HepG2 (cell line): ENCODE measurements around the gene ANO2. TPM values are rescaled to one million over a fixed set of nuclear protein-coding genes. Genes with fewer than 3 reads are reported as not detected.

Source experiments
- ATAC-seq: fragments of 200-7000 bp; cut with Tn5 transposase; 3 replicates; pipeline ENCODE4 v1.9.1; 2020; ENCODE audit warnings: mild to moderate bottlenecking, moderate library complexity
- BruUV-seq: library from RNA; stranded (reverse); fragments of 400-500 nt; replicated peaks from 2 replicates; lab custom pipeline; 2021; lab: Mats Ljungman, UMichigan
- CTCF ChIA-PET: fragments of 300-600 bp; formaldehyde crosslinking; extraction: SDS; loops from one replicate; lab custom pipeline; 2021; ENCODE audit warnings: low total read pairs, inconsistent platforms, low intra/inter-chr PET ratio; lab: Yijun Ruan, JAX
- POLR2A ChIA-PET: fragments of 350-600 bp; sonication (Branson Sonifier 250); formaldehyde crosslinking; loops from one replicate; lab custom pipeline; 2020; ENCODE audit warnings: antibody characterized with exemption, inconsistent platforms; lab: Yijun Ruan, JAX
- DNase-seq: peaks from one replicate; pipeline ENCODE4 v3.0.0-alpha.2; 2015; ENCODE audit warnings: low spot score
- FAIRE-seq: peaks from 3 replicates; lab custom pipeline; 2011; peaks lifted over from hg19 to GRCh38; lab: Jason Lieb, UNC
- H2AFZ ChIP-seq: one replicate; pipeline ENCODE4 v1.6.1; 2011; ENCODE audit warnings: low read length, inconsistent platforms
- H3K27ac ChIP-seq: fragments of 300-600 bp; 3 replicates; pipeline ENCODE4 v1.8.0; 2011; ENCODE audit warnings: mixed run types, mild to moderate bottlenecking, mixed read lengths, low read length, inconsistent platforms; ENCODE audit not compliant: insufficient read depth; ENCODE audit errors: extremely low read length
- H3K27me3 ChIP-seq, 2 experiments: fragments of 200-600 bp in 1 of 2; 2 replicates in 1 of 2; 3 replicates in 1 of 2; pipeline versions ENCODE4 v1.6.0 to v1.8.0; 2011; ENCODE audit warnings: low read length in 2 of 2, mild to moderate bottlenecking in 2 of 2, moderate library complexity in 2 of 2, inconsistent platforms in 1 of 2; ENCODE audit not compliant: insufficient read depth in 2 of 2, control insufficient read depth in 1 of 2
- H3K36me3 ChIP-seq, 2 experiments: fragments of 200-600 bp in 1 of 2; replicated peaks in 1 of 2; 2 replicates in 1 of 2; 3 replicates in 1 of 2; pipeline versions ENCODE4 v1.5.1 to v1.8.0; 2011; ENCODE audit warnings: low read length in 2 of 2, inconsistent platforms in 1 of 2; ENCODE audit not compliant: insufficient read depth in 2 of 2, control insufficient read depth in 1 of 2
- H3K4me1 ChIP-seq: 2 replicates; pipeline ENCODE4 v1.5.1; 2012; ENCODE audit warnings: low read length, inconsistent platforms; ENCODE audit not compliant: insufficient read depth
- H3K4me2 ChIP-seq: 2 replicates; pipeline ENCODE4 v1.6.0; 2011; ENCODE audit warnings: low read depth, low read length, inconsistent platforms
- H3K4me3 ChIP-seq, 3 experiments: fragments of 200-600 bp in 1 of 3; sonication (generic), shearing (Covaris generic) in 1 of 3; replicated peaks in 1 of 3; 2 replicates each; pipeline ENCODE4 v1.5.1; 2011 to 2016; ENCODE audit warnings: low read length in 3 of 3, inconsistent platforms in 2 of 3, low read depth in 2 of 3, mild to moderate bottlenecking in 2 of 3, control low read depth in 1 of 3, mixed read lengths in 1 of 3; ENCODE audit not compliant: insufficient read depth in 1 of 3
- H3K79me2 ChIP-seq: one replicate; pipeline ENCODE4 v1.6.1; 2011; ENCODE audit warnings: low read length, inconsistent platforms; ENCODE audit not compliant: insufficient read depth
- H3K9ac ChIP-seq: 2 replicates; pipeline ENCODE4 v1.6.0; 2011; ENCODE audit warnings: mild to moderate bottlenecking, low read depth, low read length, inconsistent platforms; ENCODE audit not compliant: insufficient read depth
- H3K9me3 ChIP-seq: 2 replicates; pipeline ENCODE4 v1.5.1; 2012; ENCODE audit warnings: mild to moderate bottlenecking, low read length
- H4K20me1 ChIP-seq: 2 replicates; pipeline ENCODE4 v1.6.0; 2011; ENCODE audit warnings: inconsistent platforms, mild to moderate bottlenecking, low read length, moderate library complexity; ENCODE audit not compliant: insufficient read depth
- CBX1 ChIP-seq: IDR thresholded peaks from one replicate; pipeline ENCODE4 v1.6.1; 2016; ENCODE audit warnings: antibody characterized with exemption, low read depth
- CEBPB ChIP-seq: IDR thresholded peaks from 2 replicates; pipeline ENCODE4 v1.6.1; 2011; ENCODE audit warnings: low read depth, low read length, improper control_type of control experiment, borderline replicate concordance
- FOXA1 ChIP-seq, 2 experiments: fragments of 450-650 bp in 1 of 2; sonication (generic) in 1 of 2; formaldehyde crosslinking in 1 of 2; IDR thresholded peaks; 2 replicates each; pipeline versions ENCODE4 v1.4.0 to v1.6.1; 2016 to 2020; ENCODE audit warnings: missing genetic modification reagents in 1 of 2
- GPN1 ChIP-seq: sonication (generic); formaldehyde crosslinking; IDR thresholded peaks from 2 replicates; pipeline ENCODE4 v1.5.1; 2020; ENCODE audit warnings: missing genetic modification reagents, borderline replicate concordance
- ISL2 ChIP-seq: sonication (generic); formaldehyde crosslinking; IDR thresholded peaks from 2 replicates; pipeline ENCODE4 v1.5.0; 2020; ENCODE audit warnings: missing genetic modification reagents
- MAFF ChIP-seq: IDR thresholded peaks from 2 replicates; pipeline ENCODE4 v1.6.1; 2011; ENCODE audit warnings: low read depth, low read length, improper control_type of control experiment
- MYNN ChIP-seq: sonication (generic); formaldehyde crosslinking; IDR thresholded peaks from 2 replicates; pipeline ENCODE4 v1.4.0; 2020; ENCODE audit warnings: mild to moderate bottlenecking, low read depth, missing genetic modification reagents
- POLR2A ChIP-seq, 2 experiments: IDR thresholded peaks; 2 replicates each; pipeline ENCODE4 v1.6.1; 2011; ENCODE audit warnings: low read depth in 2 of 2, low read length in 2 of 2, mild to moderate bottlenecking in 1 of 2, moderate library complexity in 1 of 2; ENCODE audit not compliant: insufficient read depth in 1 of 2
- SETDB1 ChIP-seq: sonication (generic); formaldehyde crosslinking; IDR thresholded peaks from 2 replicates; pipeline ENCODE4 v1.5.1; 2020; ENCODE audit warnings: missing genetic modification reagents, mild to moderate bottlenecking, borderline replicate concordance
- TARDBP ChIP-seq: sonication (generic); formaldehyde crosslinking; IDR thresholded peaks from 2 replicates; pipeline ENCODE4 v1.8.0; 2022; ENCODE audit warnings: mild to moderate bottlenecking, missing genetic modification reagents
- TGIF2 ChIP-seq: IDR thresholded peaks from 2 replicates; pipeline ENCODE4 v1.6.1; 2016; ENCODE audit warnings: control low read depth, missing compliant biosample characterization
- THRA ChIP-seq: sonication (generic); formaldehyde crosslinking; IDR thresholded peaks from 2 replicates; pipeline ENCODE4 v1.4.0; 2020; ENCODE audit warnings: missing genetic modification reagents, borderline replicate concordance
- ZMAT3 ChIP-seq: sonication (generic); formaldehyde crosslinking; conservative IDR thresholded peaks from 2 replicates; pipeline ENCODE4 v1.7.0; 2021; ENCODE audit warnings: missing genetic modification reagents
- ZNF24 ChIP-seq: fragments of 450-650 bp; IDR thresholded peaks from 2 replicates; pipeline ENCODE4 v1.6.1; 2017; ENCODE audit warnings: antibody characterized with exemption, mild to moderate bottlenecking
- ZNF33A ChIP-seq: sonication (generic); formaldehyde crosslinking; IDR thresholded peaks from 2 replicates; pipeline ENCODE4 v1.5.1; 2020; ENCODE audit warnings: missing genetic modification reagents, mild to moderate bottlenecking, moderate library complexity, borderline replicate concordance
- ZNF710 ChIP-seq: sonication (generic); formaldehyde crosslinking; IDR thresholded peaks from 2 replicates; pipeline ENCODE4 v1.5.0; 2020; ENCODE audit warnings: mild to moderate bottlenecking, missing genetic modification reagents, borderline replicate concordance
- ZNF740 ChIP-seq: sonication (generic); formaldehyde crosslinking; IDR thresholded peaks from 2 replicates; pipeline ENCODE4 v1.4.0; 2020; ENCODE audit warnings: missing genetic modification reagents
- ZUFSP ChIP-seq: sonication (generic); formaldehyde crosslinking; IDR thresholded peaks from 2 replicates; pipeline ENCODE4 v1.9.0; 2021; ENCODE audit warnings: missing genetic modification reagents, mild to moderate bottlenecking, borderline replicate concordance
- WGBS: methylation state at CpG from one replicate; pipeline ENCODE4 v1.1.6; 2017; ENCODE audit warnings: low lambda C conversion rate; 5-methylcytosine and 5-hydroxymethylcytosine counted together
- in situ Hi-C: cut with HindIII; loops from 2 replicates; pipeline ENCODE4 v1.10.0; 2017; ENCODE audit warnings: low pct_unique_long_range_greater_than_20kb; ENCODE audit not compliant: extremely low pct_ligation_motif_present
- intact Hi-C: fragments of 100-400 bp; cut with micrococcal nuclease; formaldehyde crosslinking; loops from one replicate; pipeline ENCODE4 v1.10.0; 2022; ENCODE audit not compliant: unreplicated experiment
- polyA plus RNA-seq, 8 experiments: library from polyadenylated mRNA; depleted of rRNA in 3 of 8; stranded (reverse) in 7 of 8; unstranded in 1 of 8; fragments of >200 nt; fragmentation: Illumina TruSeq in 4 of 8; extraction: Trizol in 4 of 8; gene quantifications; 2 replicates each; pipeline versions ENCODE4 v1.2.1 to v1.2.3, GENCODE V29; 2011 to 2016; ENCODE audit warnings: low read depth in 4 of 8, missing spikeins in 1 of 8, mixed read lengths in 1 of 8; ENCODE audit not compliant: insufficient read depth in 1 of 8
- total RNA-seq, 5 experiments: library from RNA; depleted of rRNA; stranded (reverse); fragments of >200 nt; fragmentation: Illumina TruSeq; extraction: Trizol; gene quantifications; 2 replicates each; pipeline ENCODE4 v1.2.3, GENCODE V29; 2016; ENCODE audit warnings: low read depth in 1 of 5

The ANO2 gene
- total and polyA plus RNA-seq, 2 of the 13 experiments (the other 11 are each of a cell fraction or from before 2014, with no cell fraction given) = 0.18 TPM; not detected in 1

- TF ChIP-seq SETDB1 (CRISPR knock-in tag) (no peak), CEBPB (no peak), ZNF740 (CRISPR knock-in tag) (no peak)
Measured at GRCh38 chr12:5798242-5799015, 146.6 kb downstream of the ANO2 start (continued).

- H3K4me1 ChIP-seq = no peaks in the 10 kb centered on the region
- ChIA-PET POLR2A (no interaction called here), CTCF (interaction anchor here (1.0 kb wide), 1 partner anchor 597 kb away, joined by 3 read pairs; no protein-coding TSS in a partner anchor)
- H4K20me1 ChIP-seq = no peaks in the 10 kb centered on the region
- no peak overlapping the region for H3K4me3 ChIP-seq
- no peaks in the 10 kb centered on the region for H3K36me3 ChIP-seq
- H3K9me3 ChIP-seq = no peaks in the 10 kb centered on the region
- no peak overlapping the region for H3K27ac ChIP-seq
- DNase-seq = no peak
- H2AFZ ChIP-seq = no peak overlapping the region
- FAIRE-seq = no peak
- H3K79me2 ChIP-seq = no peaks in the 10 kb centered on the region
- no TSS peak for BruUV-seq
- no peak overlapping the region for H3K4me2 ChIP-seq
- peaks cover 1 to 6% of the 10 kb centered on the region in 2 experiments; a peak in 2 of 5 replicates for H3K27me3 ChIP-seq
- in situ Hi-C loops = loop anchor here (10.0 kb wide), 1 partner anchor 603 kb away; no protein-coding TSS in a partner anchor
- H3K9ac ChIP-seq = no peak overlapping the region
- 5% methylated on average over 9 of the region's 9 CpGs for WGBS
- no peak for ATAC-seq
- intact Hi-C loops = loop anchor here (5.0 kb wide), 1 partner anchor 775 kb away; no protein-coding TSS in a partner anchor
- no peak for TF ChIP-seq POLR2A (IDR thresholded peaks at IDR 0.05; ENCODE audit: insufficient read depth in 1 of 2, low read depth in 2 of 2, low read length in 2 of 2)
- no peak for TF ChIP-seq MAFF
- no peak for TF ChIP-seq ZUFSP
- TF ChIP-seq ZNF710 (CRISPR knock-in tag) = no peak
- no peak for TF ChIP-seq GPN1 (CRISPR knock-in tag)
- no peak for TF ChIP-seq TGIF2 (CRISPR knock-in tag)
- TF ChIP-seq FOXA1 (IDR thresholded peaks at IDR 0.05) = no peak
- TF ChIP-seq FOXA1 (CRISPR knock-in tag; IDR thresholded peaks at IDR 0.05) = no peak
- no peak for TF ChIP-seq ISL2 (CRISPR knock-in tag)
- no peak for TF ChIP-seq THRA (CRISPR knock-in tag)
- no peak for TF ChIP-seq MYNN (CRISPR knock-in tag)
- no peak for TF ChIP-seq TARDBP (CRISPR knock-in tag)
- TF ChIP-seq ZMAT3 = no peak
- TF ChIP-seq ZNF24 = no peak
- no peak for TF ChIP-seq CBX1
- no peak for TF ChIP-seq ZNF33A (CRISPR knock-in tag)
Measured at GRCh38 chr12:5797661-5798060, 147.4 kb downstream of the ANO2 start.
